ENCODE results near the gene PDCD4. TPM values are rescaled to one million over a fixed set of nuclear protein-coding genes. Genes with fewer than 3 reads are reported as not detected.
A peak's percentile ranks its signal among the peaks of the same experiment; 100 is the strongest.

Gene PDCD4
- polyA plus RNA-seq, 1 donor = 297 TPM

GRCh38 chr10:110919349-110919931 lies 47.7 kb downstream of the PDCD4 start, which contains the start of gene SHOC2:
SHOC2 (plus strand) TSS chr10:110919604; CDS start chr10:110964359, 44,755 bp downstream.
- Histone ChIP-seq H3K36me3 (ENCODE audit: control insufficient read depth, insufficient read depth, low read length) (no peaks in the 10 kb centered on the region), H3K27me3 (ENCODE audit: control insufficient read depth, insufficient read depth, low read length) (no peaks in the 10 kb centered on the region), H3K4me3 (ENCODE audit: low read length) (peak within 1 kb of the TSS; percentile 89), H3K4me1 (ENCODE audit: control insufficient read depth, insufficient read depth, low read length) (peaks cover 12% of the 10 kb centered on the region), H3K27ac (ENCODE audit: low read length) (peak within 1 kb of the TSS; percentile 97), H3K9me3 (ENCODE audit: control insufficient read depth, low read depth, low read length) (no peaks in the 10 kb centered on the region)
- DNase-seq = peak in 1 of 2 donors; percentile 100
- WGBS (ENCODE audit: insufficient coverage, low lambda C conversion rate) = no CpG with 5 or more reads among the region's 61 CpGs

DNA sequence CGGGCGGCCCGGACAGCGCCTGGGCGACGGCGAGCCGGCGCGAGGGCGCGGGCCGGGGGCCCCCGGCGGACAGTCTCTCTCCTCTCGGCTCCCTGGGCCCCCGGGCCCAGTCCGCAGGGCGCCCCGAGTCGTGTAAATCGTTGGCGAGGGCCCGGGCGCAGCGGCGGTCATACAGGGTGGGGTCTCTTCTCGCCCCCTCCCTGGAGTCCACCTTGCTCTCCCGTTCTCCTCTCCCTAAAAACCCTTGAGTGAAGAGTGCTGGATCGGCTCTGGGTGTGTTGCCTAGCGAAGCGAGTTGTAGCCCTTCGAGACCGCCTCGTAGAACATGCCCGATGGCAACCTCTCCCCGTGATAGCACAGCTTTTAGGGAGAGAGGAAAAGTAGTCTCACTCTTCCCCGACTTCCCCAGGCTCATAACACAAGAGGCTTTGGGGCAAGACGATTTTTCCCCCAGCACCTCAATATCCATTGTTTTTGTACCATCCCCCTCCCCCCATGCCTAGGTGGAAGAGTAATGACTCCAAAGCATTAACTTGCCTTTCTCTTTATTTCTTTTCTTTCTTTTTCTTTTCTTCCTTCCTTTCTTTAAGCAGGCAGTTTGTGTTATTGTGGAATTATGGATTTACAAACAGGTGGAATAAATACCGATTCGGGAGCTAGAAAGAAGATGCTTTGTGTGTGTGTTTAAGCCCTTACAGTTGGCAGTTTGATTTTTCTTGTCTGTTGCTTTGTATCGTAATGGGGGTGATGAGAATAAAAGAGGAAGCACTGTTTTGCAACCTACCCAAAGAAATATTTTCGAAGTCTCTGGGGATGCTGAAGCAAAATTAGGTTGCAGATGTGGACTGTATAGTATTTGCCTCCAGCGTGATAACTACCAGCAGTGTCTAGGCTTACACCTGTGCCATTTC lies 48.5 kb downstream of the PDCD4 start:
- H3K27me3 ChIP-seq (ENCODE audit: control insufficient read depth, insufficient read depth, low read length) = no peaks in the 10 kb centered on the region
- no peaks in the 10 kb centered on the region for H3K36me3 ChIP-seq (ENCODE audit: control insufficient read depth, insufficient read depth, low read length)
- H3K4me3 ChIP-seq (ENCODE audit: low read length) = peak overlapping the region; percentile 89
- no peaks in the 10 kb centered on the region for H3K9me3 ChIP-seq (ENCODE audit: control insufficient read depth, low read depth, low read length)
- peak overlapping the region; percentile 96 for H3K27ac ChIP-seq (ENCODE audit: low read length)
- 0% methylated on average over 2 of the region's 44 CpGs for WGBS (ENCODE audit: insufficient coverage, low lambda C conversion rate)
- DNase-seq = peak; percentile 17 to 78
- H3K4me1 ChIP-seq (ENCODE audit: control insufficient read depth, insufficient read depth, low read length) = peaks cover 12% of the 10 kb centered on the region

GRCh38 chr10:110923856-110924493 lies 52.2 kb downstream of the PDCD4 start:
- Histone ChIP-seq H3K4me1 (ENCODE audit: control insufficient read depth, insufficient read depth, low read length) (peaks cover 12% of the 10 kb centered on the region), H3K36me3 (ENCODE audit: control insufficient read depth, insufficient read depth, low read length) (no peaks in the 10 kb centered on the region), H3K4me3 (ENCODE audit: low read length) (no peak overlapping the region), H3K27ac (ENCODE audit: low read length) (peak overlapping the region; percentile 57), H3K27me3 (ENCODE audit: control insufficient read depth, insufficient read depth, low read length) (no peaks in the 10 kb centered on the region), H3K9me3 (ENCODE audit: control insufficient read depth, low read depth, low read length) (no peaks in the 10 kb centered on the region)
- peak; percentile 38 to 75 for DNase-seq
- 0% methylated on average over 1 of the region's 2 CpGs for WGBS (ENCODE audit: insufficient coverage, low lambda C conversion rate)

- no peaks in the 10 kb centered on the region for H3K9me3 ChIP-seq (ENCODE audit: control insufficient read depth, low read depth, low read length)
- H3K27ac ChIP-seq (ENCODE audit: low read length) = no peak overlapping the region
- H3K4me1 ChIP-seq (ENCODE audit: control insufficient read depth, insufficient read depth, low read length) = peaks cover 16% of the 10 kb centered on the region
- H3K27me3 ChIP-seq (ENCODE audit: control insufficient read depth, insufficient read depth, low read length) = no peaks in the 10 kb centered on the region
- no peaks in the 10 kb centered on the region for H3K36me3 ChIP-seq (ENCODE audit: control insufficient read depth, insufficient read depth, low read length)
- DNase-seq = no peak
- no CpG with 5 or more reads among the region's 2 CpGs for WGBS (ENCODE audit: insufficient coverage, low lambda C conversion rate)
- no peak overlapping the region for H3K4me3 ChIP-seq (ENCODE audit: low read length)
These were observed 55.7 kb downstream of the PDCD4 start for GRCh38 chr10:110927461-110927860.

- Histone ChIP-seq H3K36me3 (ENCODE audit: control insufficient read depth, insufficient read depth, low read length) (no peaks in the 10 kb centered on the region), H3K9me3 (ENCODE audit: control insufficient read depth, low read depth, low read length) (no peaks in the 10 kb centered on the region), H3K4me3 (ENCODE audit: low read length) (no peak overlapping the region), H3K27me3 (ENCODE audit: control insufficient read depth, insufficient read depth, low read length) (no peaks in the 10 kb centered on the region), H3K4me1 (ENCODE audit: control insufficient read depth, insufficient read depth, low read length) (peaks cover 5% of the 10 kb centered on the region), H3K27ac (ENCODE audit: low read length) (peak overlapping the region; percentile 5)
- DNase-seq = peak in 1 of 2 donors; percentile 46
- WGBS (ENCODE audit: insufficient coverage, low lambda C conversion rate) = no CpG with 5 or more reads among the region's 1 CpG
These were observed 60.1 kb downstream of the PDCD4 start for GRCh38 chr10:110931769-110932381.

GRCh38 chr10:110932505-110933180 lies 60.9 kb downstream of the PDCD4 start:
- Histone ChIP-seq H3K4me1 (ENCODE audit: control insufficient read depth, insufficient read depth, low read length) (peaks cover 5% of the 10 kb centered on the region), H3K4me3 (ENCODE audit: low read length) (no peak overlapping the region), H3K27ac (ENCODE audit: low read length) (no peak overlapping the region), H3K27me3 (ENCODE audit: control insufficient read depth, insufficient read depth, low read length) (no peaks in the 10 kb centered on the region), H3K9me3 (ENCODE audit: control insufficient read depth, low read depth, low read length) (no peaks in the 10 kb centered on the region), H3K36me3 (ENCODE audit: control insufficient read depth, insufficient read depth, low read length) (no peaks in the 10 kb centered on the region)
- no peak for DNase-seq
- 43% methylated on average over 1 of the region's 1 CpG for WGBS (ENCODE audit: insufficient coverage, low lambda C conversion rate)

DNA sequence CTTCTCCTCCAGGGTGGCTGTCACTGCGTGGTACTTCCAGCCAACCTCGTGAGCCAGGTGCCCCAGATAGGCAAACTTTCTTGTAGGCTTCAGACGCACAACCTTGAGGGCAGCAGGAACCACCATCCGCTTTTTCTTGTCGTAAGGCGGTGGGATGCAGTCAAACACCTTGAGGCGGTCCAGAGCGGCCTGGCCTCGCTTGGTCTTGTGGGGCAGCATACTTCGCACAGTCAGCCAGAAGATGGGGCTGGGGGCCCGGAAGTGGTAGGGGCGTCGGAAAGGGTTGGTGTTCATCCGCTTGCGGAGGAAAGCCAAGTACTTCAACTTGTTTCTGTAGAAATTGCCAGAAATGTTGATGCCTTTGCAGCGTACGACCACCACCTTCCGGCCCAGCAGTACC lies 65.0 kb downstream of the PDCD4 start:
- Histone ChIP-seq H3K27me3 (ENCODE audit: control insufficient read depth, insufficient read depth, low read length) (no peaks in the 10 kb centered on the region), H3K4me1 (ENCODE audit: control insufficient read depth, insufficient read depth, low read length) (peaks cover 5% of the 10 kb centered on the region), H3K27ac (ENCODE audit: low read length) (no peak overlapping the region), H3K36me3 (ENCODE audit: control insufficient read depth, insufficient read depth, low read length) (peaks cover 3% of the 10 kb centered on the region), H3K4me3 (ENCODE audit: low read length) (no peak overlapping the region), H3K9me3 (ENCODE audit: control insufficient read depth, low read depth, low read length) (no peaks in the 10 kb centered on the region)
- no CpG with 5 or more reads among the region's 18 CpGs for WGBS (ENCODE audit: insufficient coverage, low lambda C conversion rate)
- no peak for DNase-seq

DNA sequence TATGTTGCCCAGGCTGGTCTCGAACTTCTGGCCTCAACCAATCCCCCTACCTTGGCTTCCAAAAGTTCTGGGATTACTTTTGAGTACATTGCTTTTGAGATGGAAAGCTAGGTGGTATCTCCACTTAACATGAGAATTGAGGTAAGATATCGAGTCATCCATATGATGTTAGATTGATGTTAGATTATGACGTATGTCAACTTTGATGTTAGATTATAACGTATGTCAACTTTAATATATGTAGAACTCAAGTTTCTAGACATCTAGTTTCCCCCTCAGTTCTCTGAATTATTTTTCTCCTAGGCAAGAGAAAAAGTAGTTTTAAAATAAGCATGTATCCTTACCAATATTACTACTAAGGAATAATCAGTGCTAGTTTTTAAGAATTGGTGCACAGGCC lies 67.7 kb downstream of the PDCD4 start:
- Histone ChIP-seq H3K4me3 (ENCODE audit: low read length) (no peak overlapping the region), H3K27ac (ENCODE audit: low read length) (no peak overlapping the region), H3K9me3 (ENCODE audit: control insufficient read depth, low read depth, low read length) (no peaks in the 10 kb centered on the region), H3K27me3 (ENCODE audit: control insufficient read depth, insufficient read depth, low read length) (no peaks in the 10 kb centered on the region), H3K36me3 (ENCODE audit: control insufficient read depth, insufficient read depth, low read length) (peaks cover 6% of the 10 kb centered on the region), H3K4me1 (ENCODE audit: control insufficient read depth, insufficient read depth, low read length) (no peaks in the 10 kb centered on the region)
- no peak for DNase-seq
- WGBS (ENCODE audit: insufficient coverage, low lambda C conversion rate) = 96% methylated on average over 4 of the region's 4 CpGs

DNA sequence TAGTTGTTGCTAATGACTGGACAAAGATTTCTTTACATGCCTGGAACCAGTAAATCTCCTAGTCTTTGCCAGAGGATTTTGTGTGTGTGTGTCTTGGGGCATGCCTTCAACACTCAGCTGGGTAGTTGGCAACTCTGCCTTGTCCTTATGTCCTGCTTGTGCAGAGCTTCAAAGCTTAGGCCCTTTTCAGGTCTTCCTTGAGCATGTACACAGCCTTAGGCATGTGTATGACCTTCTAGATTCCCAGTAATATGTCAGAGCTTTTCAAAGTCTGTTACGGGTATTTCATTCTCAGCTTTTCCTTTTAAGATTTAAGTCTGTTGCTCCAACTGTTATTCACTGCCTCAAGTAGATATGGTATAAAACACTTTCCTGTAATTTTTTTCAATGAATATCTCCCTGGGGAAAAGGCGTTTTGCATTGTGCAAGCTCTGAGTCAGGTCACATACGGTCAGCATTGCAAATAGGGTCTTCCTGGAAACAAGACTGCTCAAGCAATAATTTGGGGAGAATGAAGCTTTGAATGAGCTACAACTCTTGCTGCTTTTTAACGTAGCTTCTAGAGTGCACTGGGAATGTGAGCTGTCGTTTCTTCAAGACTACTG lies 73.2 kb downstream of the PDCD4 start:
- WGBS (ENCODE audit: insufficient coverage, low lambda C conversion rate) = 96% methylated on average over 3 of the region's 5 CpGs
- no peak for DNase-seq
- peaks cover 6% of the 10 kb centered on the region for H3K36me3 ChIP-seq (ENCODE audit: control insufficient read depth, insufficient read depth, low read length)
- no peak overlapping the region for H3K4me3 ChIP-seq (ENCODE audit: low read length)
- H3K9me3 ChIP-seq (ENCODE audit: control insufficient read depth, low read depth, low read length) = no peaks in the 10 kb centered on the region
- H3K4me1 ChIP-seq (ENCODE audit: control insufficient read depth, insufficient read depth, low read length) = no peaks in the 10 kb centered on the region
- no peaks in the 10 kb centered on the region for H3K27me3 ChIP-seq (ENCODE audit: control insufficient read depth, insufficient read depth, low read length)
- no peak overlapping the region for H3K27ac ChIP-seq (ENCODE audit: low read length)

Measured in large intestine (tissue), 3 donors.